RWPE1 (cell line): ENCODE results near the gene TSPAN14.

Experiments used
- CTCF ChIA-PET: fragments of 350-600 bp; sonication (Branson Sonifier 250); formaldehyde crosslinking; extraction: SDS; loops from one replicate; lab custom pipeline; 2021; lab: Yijun Ruan, JAX
- POLR2A ChIA-PET: fragments of 400-600 bp; formaldehyde crosslinking; extraction: SDS; loops from one replicate; lab custom pipeline; 2020; ENCODE audit warnings: antibody characterized with exemption; ENCODE audit not compliant: low non-redundant PET; lab: Yijun Ruan, JAX
- DNase-seq: peaks from one replicate; pipeline ENCODE4 v3.0.0; 2012; ENCODE audit warnings: low spot score
- H3K27ac ChIP-seq: fragments of 450-650 bp; 2 replicates; pipeline ENCODE4 v1.5.1; 2017
- CTCF ChIP-seq: fragments of 450-650 bp; conservative IDR thresholded peaks from 2 replicates; pipeline ENCODE4 v1.5.1; 2017; ENCODE audit warnings: low read depth, mild to moderate bottlenecking

TSPAN14 gene

GRCh38 chr10:80408242-80409101 lies 45.6 kb upstream of the TSPAN14 start, which contains the start of gene PRXL2A:
PRXL2A (plus strand) TSS chr10:80408551; CDS start chr10:80420468, 11,917 bp downstream.
- no peak within 1 kb of the TSS; the same call in 1 of the 2 replicates for H3K27ac ChIP-seq
- POLR2A ChIA-PET, result interaction anchor here (0.5 to 1.1 kb wide), 4 partner anchors 41 to 45 kb away, joined by 3 to 5 read pairs (median 4); no protein-coding TSS in a partner anchor
- DNase-seq, result peak; percentile 73
- CTCF ChIA-PET, result interaction anchor here (0.6 to 1.2 kb wide), 4 partner anchors 12 to 97 kb away, joined by 3 to 4 read pairs (median 4); no protein-coding TSS in a partner anchor
- no peak for TF ChIP-seq CTCF

GRCh38 chr10:80409121-80409520 lies 45.0 kb upstream of the TSPAN14 start:
- TF ChIP-seq CTCF, result no peak
- no peak for DNase-seq
- CTCF ChIA-PET, result interaction anchor here (1.2 kb wide), 1 partner anchor 107 kb away, joined by 4 read pairs; no protein-coding TSS in a partner anchor
- POLR2A ChIA-PET, result no interaction called here
- no peak overlapping the region; the same call in 1 of the 2 replicates for H3K27ac ChIP-seq

- ChIA-PET CTCF (interaction anchor here (0.6 to 1.2 kb wide), 2 partner anchors 106 to 628 kb away, joined by 3 to 4 read pairs; no protein-coding TSS in a partner anchor), POLR2A (no interaction called here)
- H3K27ac ChIP-seq, result peak overlapping the region; percentile 54
- no peak for DNase-seq
- no peak for TF ChIP-seq CTCF
Observed at GRCh38 chr10:80410122-80410521, 44.0 kb upstream of the TSPAN14 start.

- POLR2A ChIA-PET, result interaction anchor here (0.6 kb wide), 1 partner anchor 99 kb away, joined by 4 read pairs; no protein-coding TSS in a partner anchor
- CTCF ChIA-PET, result interaction anchor here (0.6 to 1.3 kb wide), 4 partner anchors 30 to 628 kb away, joined by 3 to 7 read pairs (median 4); no protein-coding TSS in a partner anchor
- TF ChIP-seq CTCF, result no peak
Observed at GRCh38 chr10:80410578-80411145, 43.4 kb upstream of the TSPAN14 start.

GRCh38 chr10:80411267-80411668 lies 42.8 kb upstream of the TSPAN14 start:
- CTCF ChIA-PET, result interaction anchor here (0.5 to 1.3 kb wide), 5 partner anchors 29 to 918 kb away, joined by 3 to 7 read pairs (median 4); no protein-coding TSS in a partner anchor
- H3K27ac ChIP-seq, result peak overlapping the region; percentile 55
- no peak for DNase-seq
- POLR2A ChIA-PET, result interaction anchor here (0.6 to 0.8 kb wide), 2 partner anchors 92 to 99 kb away, joined by 3 to 4 read pairs; no protein-coding TSS in a partner anchor
- TF ChIP-seq CTCF, result no peak

More at GRCh38 chr10:80410578-80411145, 43.4 kb upstream of the TSPAN14 start:
- peak overlapping the region; percentile 55 for H3K27ac ChIP-seq
- no peak for DNase-seq
